Duodenal mucosa (tissue), 2 donors: ENCODE results near the gene AJAP1.

ENCODE experiments used
- H3K27ac ChIP-seq: one replicate; pipeline ENCODE4 v1.7.0; 2013; ENCODE audit warnings: low read depth, low read length
- H3K27me3 ChIP-seq, 2 donors: one replicate each; pipeline ENCODE4 v1.7.0; 2013; ENCODE audit warnings: low read length in 2 of 2, control low read depth in 1 of 2; ENCODE audit not compliant: insufficient read depth in 2 of 2, control insufficient read depth in 1 of 2
- H3K36me3 ChIP-seq, 2 donors: one replicate each; pipeline ENCODE4 v1.7.0; 2013; ENCODE audit warnings: low read length in 2 of 2, control low read depth in 1 of 2; ENCODE audit not compliant: insufficient read depth in 2 of 2, control insufficient read depth in 1 of 2
- H3K4me1 ChIP-seq, 2 donors: one replicate each; pipeline ENCODE4 v1.7.0; 2013; ENCODE audit warnings: low read length in 2 of 2, control low read depth in 1 of 2; ENCODE audit not compliant: insufficient read depth in 2 of 2, control insufficient read depth in 1 of 2
- H3K4me3 ChIP-seq, 2 donors: one replicate each; pipeline ENCODE4 v1.7.0; 2013; ENCODE audit warnings: low read length in 2 of 2, low read depth in 1 of 2
- H3K9ac ChIP-seq, 2 donors: one replicate each; pipeline ENCODE4 v1.7.0; 2013; ENCODE audit warnings: low read length in 2 of 2, low read depth in 1 of 2
- H3K9me3 ChIP-seq, 2 donors: one replicate each; pipeline ENCODE4 v1.7.0; 2013; ENCODE audit warnings: low read length in 2 of 2, control low read depth in 1 of 2; ENCODE audit not compliant: control insufficient read depth in 1 of 2

AJAP1 gene

DNA sequence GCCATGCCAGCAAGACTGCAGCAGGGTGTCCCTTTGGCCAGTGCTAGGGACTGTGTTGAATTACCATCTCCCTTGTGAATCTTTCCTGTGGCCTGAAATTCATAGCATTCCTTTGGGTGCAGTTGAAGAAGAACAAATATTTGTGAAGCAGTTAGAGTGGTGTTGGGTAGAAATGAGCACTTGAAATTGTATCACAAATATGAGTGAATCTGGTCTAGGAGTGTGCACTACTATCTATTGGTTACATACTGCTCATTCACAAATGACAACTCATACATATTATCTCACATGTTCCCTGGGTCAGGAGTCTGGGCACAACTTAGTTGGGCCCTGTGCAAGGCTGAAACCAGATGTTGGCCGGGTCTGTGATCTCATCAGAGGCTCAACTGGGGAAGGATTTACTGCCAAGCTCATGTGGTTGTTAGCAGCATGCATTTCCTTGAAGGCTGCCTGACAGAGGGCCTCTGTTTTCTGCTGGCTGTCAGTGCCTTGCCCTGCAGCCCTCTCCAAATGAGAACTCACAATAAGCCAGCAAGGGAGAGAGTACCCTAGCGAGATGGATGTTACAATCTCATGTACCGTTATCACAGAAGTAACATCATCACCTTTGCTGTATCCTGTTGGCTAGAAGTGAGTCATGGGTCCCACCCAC lies 23.8 kb downstream of the AJAP1 start:
- H3K4me3 ChIP-seq, result no peak overlapping the region
- no peaks in the 10 kb centered on the region for H3K4me1 ChIP-seq
- H3K27me3 ChIP-seq, result no peaks in the 10 kb centered on the region
- peaks cover 7 to 11% of the 10 kb centered on the region in 2 donors for H3K9me3 ChIP-seq
- no peak overlapping the region for H3K9ac ChIP-seq
- no peak overlapping the region for H3K27ac ChIP-seq
- H3K36me3 ChIP-seq, result no peaks in the 10 kb centered on the region

DNA sequence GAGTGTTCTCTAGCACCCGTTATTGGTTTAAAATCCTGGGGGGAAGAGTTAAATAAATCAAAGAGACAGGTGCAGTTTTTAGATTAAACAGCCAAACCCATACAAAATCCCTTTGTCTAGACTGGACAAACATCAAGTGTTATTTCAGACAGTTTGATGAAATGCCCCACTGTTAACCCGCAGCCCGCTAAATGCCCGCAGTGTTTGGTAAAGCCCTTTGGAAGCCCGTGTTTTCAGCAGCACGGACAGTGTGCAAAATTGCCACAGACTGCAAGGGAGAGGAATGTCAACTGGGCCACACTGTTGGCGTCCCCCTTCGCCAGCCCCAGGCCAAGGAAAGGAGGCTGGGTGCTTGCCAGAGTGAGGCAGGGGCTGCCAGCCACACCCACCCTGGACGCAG lies 26.6 kb downstream of the AJAP1 start:
- Histone ChIP-seq H3K9ac (no peak overlapping the region), H3K27me3 (no peaks in the 10 kb centered on the region), H3K4me3 (no peak overlapping the region), H3K4me1 (no peaks in the 10 kb centered on the region), H3K27ac (no peak overlapping the region), H3K36me3 (no peaks in the 10 kb centered on the region), H3K9me3 (peaks cover 7 to 11% of the 10 kb centered on the region in 2 donors)

DNA sequence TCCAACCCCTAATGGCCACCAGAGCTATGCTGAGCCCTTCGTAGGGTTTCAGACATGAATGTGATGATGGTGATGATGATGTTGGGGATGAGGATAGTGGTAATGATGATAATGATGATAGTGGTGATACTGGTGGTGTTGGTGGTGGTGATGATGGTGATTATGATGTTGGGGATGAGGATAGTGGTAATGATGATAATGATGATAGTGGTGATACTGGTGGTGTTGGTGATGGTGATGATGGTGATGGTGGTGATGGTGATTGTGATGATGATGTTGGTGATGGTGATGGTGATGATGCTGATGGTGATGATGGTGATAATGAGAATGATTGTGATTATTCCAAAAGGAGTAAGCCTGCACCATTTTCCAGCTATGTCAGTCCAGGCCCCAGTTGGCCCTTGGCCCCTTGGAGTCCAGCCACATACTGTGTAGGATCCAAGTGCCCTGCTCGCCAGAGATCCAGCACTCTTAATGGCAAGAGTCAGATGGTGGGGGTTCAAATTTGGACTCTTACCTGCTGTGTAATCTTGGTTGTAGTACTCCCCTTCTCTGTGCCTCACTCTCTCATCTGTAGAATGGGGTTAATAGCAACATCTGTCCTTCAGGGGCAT lies 28.3 kb downstream of the AJAP1 start:
- Histone ChIP-seq H3K9me3 (peaks cover 6 to 11% of the 10 kb centered on the region in 2 donors), H3K9ac (no peak overlapping the region), H3K4me1 (no peaks in the 10 kb centered on the region), H3K36me3 (no peaks in the 10 kb centered on the region), H3K27ac (no peak overlapping the region), H3K4me3 (no peak overlapping the region), H3K27me3 (no peaks in the 10 kb centered on the region)

DNA sequence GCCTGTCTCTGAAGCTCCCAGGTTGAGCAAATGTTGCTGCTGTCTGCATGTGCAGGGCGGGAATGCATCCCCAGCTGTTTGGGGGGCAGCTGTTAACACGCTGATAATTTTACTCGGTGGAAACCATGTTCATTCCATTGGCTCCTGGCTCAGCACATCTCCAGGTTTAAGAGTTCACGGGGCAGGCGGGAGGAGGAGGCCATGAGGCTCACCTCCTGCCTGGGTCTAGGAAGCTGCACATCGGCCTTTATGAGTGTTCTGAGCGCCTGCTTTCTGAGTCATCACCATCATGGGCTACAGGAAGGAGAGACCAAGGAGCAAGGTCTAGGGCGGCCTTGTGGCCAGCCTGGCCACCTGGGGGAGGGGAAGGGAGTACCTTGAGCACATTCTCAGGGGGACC lies 29.7 kb downstream of the AJAP1 start:
- no peak overlapping the region for H3K9ac ChIP-seq
- H3K4me3 ChIP-seq, result no peak overlapping the region
- H3K4me1 ChIP-seq, result no peaks in the 10 kb centered on the region
- no peaks in the 10 kb centered on the region for H3K27me3 ChIP-seq
- peaks cover 0 to 3% of the 10 kb centered on the region in 2 donors for H3K9me3 ChIP-seq
- no peak overlapping the region for H3K27ac ChIP-seq
- no peaks in the 10 kb centered on the region for H3K36me3 ChIP-seq

DNA sequence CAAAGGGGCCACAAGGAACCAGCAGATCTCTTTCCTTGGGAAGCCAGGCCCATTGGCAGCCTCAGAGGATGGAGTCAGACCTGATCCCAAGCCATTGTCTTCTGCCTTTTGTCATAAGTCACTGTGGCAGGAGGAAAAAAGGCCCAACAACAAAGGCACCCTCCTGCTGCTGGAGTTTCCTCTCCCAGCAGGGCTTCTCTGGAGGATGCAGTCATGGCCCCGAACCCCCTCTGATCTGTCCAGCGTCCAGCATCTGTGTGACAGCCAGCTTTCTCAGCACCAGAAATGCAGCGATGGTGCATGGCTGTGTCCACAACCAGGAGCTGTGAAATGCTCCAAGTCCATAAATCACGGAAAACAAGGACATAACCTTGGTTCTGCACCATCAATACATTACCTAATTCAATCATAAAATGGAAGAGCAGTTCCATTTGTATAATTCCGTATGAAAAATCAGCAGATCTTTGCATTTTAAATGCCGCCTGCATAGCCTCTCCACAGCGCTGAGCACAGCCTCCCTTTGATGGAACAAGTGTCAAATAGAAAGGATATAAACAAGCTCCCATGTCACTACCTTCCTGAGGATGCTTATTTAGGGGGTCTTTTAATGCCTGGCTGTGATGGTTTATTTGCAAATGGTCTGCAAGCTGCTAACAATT lies 30.6 kb downstream of the AJAP1 start:
- Histone ChIP-seq H3K9me3 (peaks cover 0 to 3% of the 10 kb centered on the region in 2 donors), H3K9ac (no peak overlapping the region), H3K27me3 (no peaks in the 10 kb centered on the region), H3K27ac (no peak overlapping the region), H3K36me3 (no peaks in the 10 kb centered on the region), H3K4me1 (no peaks in the 10 kb centered on the region), H3K4me3 (no peak overlapping the region)

DNA sequence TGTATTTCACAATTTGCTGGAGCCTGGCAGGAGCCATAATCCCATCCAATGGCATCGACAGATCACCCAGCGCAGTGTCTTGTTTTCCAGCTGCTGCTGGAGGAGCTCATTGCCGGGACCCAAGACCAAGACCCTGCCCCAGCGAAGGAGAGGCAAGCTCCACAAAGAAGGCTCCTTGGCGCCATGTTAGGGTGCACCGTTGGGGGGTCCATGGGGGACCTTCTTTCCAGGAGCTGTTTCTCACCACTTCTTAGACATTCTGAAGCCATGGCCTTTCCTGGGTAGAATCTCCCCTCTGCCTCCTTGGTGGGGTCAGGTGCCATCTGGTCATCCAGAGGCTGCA lies 31.1 kb downstream of the AJAP1 start:
- no peak overlapping the region for H3K4me3 ChIP-seq
- H3K4me1 ChIP-seq, result no peaks in the 10 kb centered on the region
- no peaks in the 10 kb centered on the region for H3K36me3 ChIP-seq
- no peak overlapping the region for H3K27ac ChIP-seq
- H3K9ac ChIP-seq, result no peak overlapping the region
- H3K9me3 ChIP-seq, result peaks cover 0 to under 1% of the 10 kb centered on the region in 2 donors
- H3K27me3 ChIP-seq, result no peaks in the 10 kb centered on the region

DNA sequence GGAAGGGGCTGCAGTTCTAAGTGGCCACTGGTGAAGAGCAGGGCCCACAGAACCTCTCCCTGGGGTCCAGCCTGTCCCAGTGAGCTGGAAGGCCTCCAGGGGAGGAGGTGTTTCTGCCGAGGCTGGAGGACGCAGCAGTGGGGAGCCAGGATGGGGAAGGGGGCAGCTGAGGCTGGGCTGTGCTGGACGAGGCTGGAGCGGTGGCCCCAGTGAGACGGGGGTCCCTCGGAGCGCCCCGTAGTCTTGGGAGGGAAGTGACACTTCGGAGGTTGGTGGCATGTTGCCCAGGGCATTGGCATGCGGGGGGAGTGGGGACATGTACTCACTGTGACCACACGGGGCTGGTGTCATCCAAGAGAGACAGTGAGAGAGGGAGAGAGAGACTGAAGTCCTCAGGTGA lies 33.5 kb downstream of the AJAP1 start:
- Histone ChIP-seq H3K27ac (no peak overlapping the region), H3K36me3 (no peaks in the 10 kb centered on the region), H3K4me1 (no peaks in the 10 kb centered on the region), H3K4me3 (no peak overlapping the region), H3K9ac (no peak overlapping the region), H3K27me3 (no peaks in the 10 kb centered on the region), H3K9me3 (no peaks in the 10 kb centered on the region)

DNA sequence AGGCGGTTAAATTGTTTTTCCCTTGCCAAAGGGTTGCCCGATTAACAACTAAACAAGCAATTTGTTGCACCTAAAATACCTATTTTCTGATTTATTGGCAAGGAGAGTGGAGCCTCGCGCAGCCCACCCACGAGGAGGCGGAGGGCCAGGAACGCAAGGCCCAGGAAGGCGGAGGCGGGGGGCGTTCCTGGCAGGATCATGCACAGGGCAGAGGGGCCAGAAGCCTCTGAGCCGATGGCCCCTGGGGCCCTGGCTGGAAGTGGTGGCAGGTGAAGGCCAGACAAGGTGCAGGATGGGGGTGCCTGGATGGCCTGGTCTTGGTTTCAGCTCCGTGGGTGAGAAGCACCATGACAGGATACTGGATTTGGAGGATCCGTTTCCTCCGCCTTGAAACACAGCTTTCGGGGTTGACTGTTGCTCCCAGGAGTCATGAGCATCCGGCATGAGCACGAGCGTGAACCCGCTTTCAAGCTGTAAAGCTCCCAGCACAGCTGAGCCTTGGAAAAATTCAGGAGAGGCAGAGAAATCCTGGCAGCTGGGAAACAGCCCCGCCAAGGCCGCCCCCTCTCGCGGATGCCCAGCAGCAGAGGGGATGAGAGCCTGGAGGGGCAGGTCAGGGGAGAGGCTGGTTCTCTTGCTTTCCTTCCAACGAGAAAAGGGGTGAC lies 35.0 kb downstream of the AJAP1 start:
- Histone ChIP-seq H3K36me3 (no peaks in the 10 kb centered on the region), H3K4me1 (no peaks in the 10 kb centered on the region), H3K9ac (no peak overlapping the region), H3K4me3 (no peak overlapping the region), H3K27ac (no peak overlapping the region), H3K9me3 (no peaks in the 10 kb centered on the region), H3K27me3 (no peaks in the 10 kb centered on the region)

DNA sequence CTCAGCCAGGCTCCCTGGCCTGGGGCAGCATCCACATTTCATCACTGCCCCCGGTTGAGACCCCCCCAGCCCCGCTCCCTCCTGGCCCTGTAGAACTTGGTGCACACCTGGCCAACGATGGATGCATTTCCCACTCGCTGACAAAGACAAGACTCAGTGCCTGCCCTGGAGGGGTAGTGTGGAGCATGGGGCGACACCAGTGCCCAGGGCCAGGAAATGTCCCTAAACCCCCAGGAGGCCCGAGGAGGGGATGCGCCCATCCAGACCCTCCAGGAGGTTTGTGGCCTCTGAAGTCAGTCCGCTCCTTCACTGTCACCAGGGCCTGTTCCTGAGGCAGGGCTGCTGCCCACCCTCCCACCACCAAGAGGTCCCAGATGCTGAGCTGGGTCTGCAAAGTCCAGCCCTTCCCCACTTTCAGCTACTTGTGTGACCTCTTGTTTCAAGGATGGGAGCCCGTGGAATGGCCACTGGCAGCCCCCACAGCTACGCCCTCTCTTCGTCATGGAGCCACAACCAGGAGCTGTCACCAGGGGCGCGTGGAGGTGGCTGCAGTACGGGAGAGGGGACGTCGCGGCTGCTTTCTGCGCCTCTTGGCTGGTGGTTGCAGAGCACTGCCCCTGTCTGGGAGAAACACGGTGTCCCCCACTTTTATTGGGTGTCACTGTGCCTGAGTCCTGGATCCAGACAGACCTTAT lies 35.7 kb downstream of the AJAP1 start:
- no peak overlapping the region for H3K9ac ChIP-seq
- no peaks in the 10 kb centered on the region for H3K36me3 ChIP-seq
- no peak overlapping the region for H3K4me3 ChIP-seq
- H3K27me3 ChIP-seq, result no peaks in the 10 kb centered on the region
- no peaks in the 10 kb centered on the region for H3K4me1 ChIP-seq
- no peak overlapping the region for H3K27ac ChIP-seq
- H3K9me3 ChIP-seq, result no peaks in the 10 kb centered on the region
